Chondrocyte (in vitro differentiated cells): ENCODE measurements around the gene HRH1. TPM values are rescaled to one million over a fixed set of nuclear protein-coding genes. Genes with fewer than 3 reads are reported as not detected.

Source experiments
- DNase-seq: peaks from one replicate; pipeline ENCODE4 v3.0.0; 2021; ENCODE audit warnings: mixed read lengths, low spot score
- H3K27ac Mint-ChIP-seq: one replicate; pipeline ENCODE4 v1.8.0; 2021; ENCODE audit warnings: mild to moderate bottlenecking, moderate library complexity, mixed read lengths; ENCODE audit not compliant: unreplicated experiment
- H3K27me3 Mint-ChIP-seq: 2 replicates; pipeline ENCODE4 v1.8.0; 2021; ENCODE audit warnings: low read depth, mixed read lengths
- H3K36me3 Mint-ChIP-seq: 2 replicates; pipeline ENCODE4 v1.8.0; 2021; ENCODE audit warnings: low read depth, mixed read lengths
- H3K4me1 Mint-ChIP-seq: 2 replicates; pipeline ENCODE4 v1.8.0; 2021; ENCODE audit warnings: low read depth, mild to moderate bottlenecking, mixed read lengths
- H3K4me3 Mint-ChIP-seq: one replicate; pipeline ENCODE4 v1.8.0; 2021; ENCODE audit warnings: mild to moderate bottlenecking, moderate library complexity, mixed read lengths; ENCODE audit not compliant: unreplicated experiment
- H3K9me3 Mint-ChIP-seq: 2 replicates; pipeline ENCODE4 v1.8.0; 2021; ENCODE audit warnings: low read depth, mixed read lengths
- total RNA-seq: library from RNA; stranded (reverse); gene quantifications from 3 replicates; pipeline ENCODE4 v1.2.1, GENCODE V29; 2021
- TF ChIP-seq, protein P1 (sequence below): fragments of 200-600 bp; sonication (generic); IDR thresholded peaks from 2 replicates; pipeline ENCODE4 v1.5.0; 2021; ENCODE audit warnings: antibody characterized with exemption, mild to moderate bottlenecking, moderate library complexity

The HRH1 gene
- total RNA-seq, 1 donor from 2014 or later, result 30.1 TPM

DNA sequence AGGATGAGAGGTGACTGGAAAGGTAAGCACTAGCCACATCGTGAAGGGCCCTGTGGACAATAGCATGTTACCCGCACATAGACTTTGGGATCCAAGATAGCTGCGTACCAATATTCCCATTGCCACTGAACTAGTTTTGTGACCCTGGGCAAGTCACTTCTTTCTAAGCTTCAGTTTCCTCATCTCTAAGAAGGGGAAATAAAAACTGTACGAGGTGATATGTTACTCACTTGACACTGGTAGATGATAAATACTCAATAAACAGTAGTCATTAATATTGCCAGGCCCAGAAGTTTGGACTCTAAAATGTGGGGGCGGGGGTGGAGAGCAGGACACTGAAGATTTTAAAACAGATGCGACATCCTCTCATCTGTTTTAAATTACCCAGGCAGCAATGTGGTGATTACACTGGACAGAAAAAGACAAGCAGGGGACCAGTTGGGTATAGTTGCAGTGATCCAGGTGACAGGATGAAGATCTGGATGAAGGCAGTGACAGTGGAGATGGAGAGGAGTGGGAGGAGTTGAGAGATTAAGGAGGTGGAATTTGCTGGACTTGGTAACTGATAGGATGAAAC lies 120.4 kb downstream of the HRH1 start:
- Mint-ChIP-seq H3K4me1 (peaks cover 35% of the 10 kb centered on the region), H3K27ac (no peak overlapping the region), H3K36me3 (peaks cover 7% of the 10 kb centered on the region), H3K9me3 (no peaks in the 10 kb centered on the region), H3K27me3 (no peaks in the 10 kb centered on the region), H3K4me3 (no peak overlapping the region)
- TF ChIP-seq, protein P1, sequence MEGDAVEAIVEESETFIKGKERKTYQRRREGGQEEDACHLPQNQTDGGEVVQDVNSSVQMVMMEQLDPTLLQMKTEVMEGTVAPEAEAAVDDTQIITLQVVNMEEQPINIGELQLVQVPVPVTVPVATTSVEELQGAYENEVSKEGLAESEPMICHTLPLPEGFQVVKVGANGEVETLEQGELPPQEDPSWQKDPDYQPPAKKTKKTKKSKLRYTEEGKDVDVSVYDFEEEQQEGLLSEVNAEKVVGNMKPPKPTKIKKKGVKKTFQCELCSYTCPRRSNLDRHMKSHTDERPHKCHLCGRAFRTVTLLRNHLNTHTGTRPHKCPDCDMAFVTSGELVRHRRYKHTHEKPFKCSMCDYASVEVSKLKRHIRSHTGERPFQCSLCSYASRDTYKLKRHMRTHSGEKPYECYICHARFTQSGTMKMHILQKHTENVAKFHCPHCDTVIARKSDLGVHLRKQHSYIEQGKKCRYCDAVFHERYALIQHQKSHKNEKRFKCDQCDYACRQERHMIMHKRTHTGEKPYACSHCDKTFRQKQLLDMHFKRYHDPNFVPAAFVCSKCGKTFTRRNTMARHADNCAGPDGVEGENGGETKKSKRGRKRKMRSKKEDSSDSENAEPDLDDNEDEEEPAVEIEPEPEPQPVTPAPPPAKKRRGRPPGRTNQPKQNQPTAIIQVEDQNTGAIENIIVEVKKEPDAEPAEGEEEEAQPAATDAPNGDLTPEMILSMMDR, result no peak
- no peak for DNase-seq

DNA sequence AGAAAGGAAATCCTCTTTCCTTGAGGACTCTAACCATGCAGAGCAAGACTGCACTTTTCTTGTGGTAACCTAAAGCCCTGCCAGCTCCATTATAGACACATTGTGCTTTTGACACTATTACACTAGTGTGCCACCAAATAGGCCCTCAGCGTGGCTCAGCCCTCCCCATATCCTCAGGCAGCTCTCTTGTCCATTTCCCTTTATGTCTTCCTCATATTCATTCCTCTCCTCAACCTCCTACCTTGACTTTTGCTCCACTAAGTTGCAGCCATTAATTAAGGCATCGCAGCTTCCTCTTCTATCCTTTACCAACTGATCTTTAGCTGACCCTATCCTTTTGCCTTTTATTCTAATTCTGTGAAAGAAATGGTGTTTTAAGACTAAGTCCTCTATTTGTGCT lies 121.6 kb downstream of the HRH1 start:
- Mint-ChIP-seq H3K4me3 (no peak overlapping the region), H3K27me3 (no peaks in the 10 kb centered on the region), H3K9me3 (no peaks in the 10 kb centered on the region), H3K36me3 (peaks cover 7% of the 10 kb centered on the region), H3K27ac (no peak overlapping the region), H3K4me1 (peaks cover 35% of the 10 kb centered on the region)
- TF ChIP-seq, protein P1, result no peak
- DNase-seq, result no peak

DNA sequence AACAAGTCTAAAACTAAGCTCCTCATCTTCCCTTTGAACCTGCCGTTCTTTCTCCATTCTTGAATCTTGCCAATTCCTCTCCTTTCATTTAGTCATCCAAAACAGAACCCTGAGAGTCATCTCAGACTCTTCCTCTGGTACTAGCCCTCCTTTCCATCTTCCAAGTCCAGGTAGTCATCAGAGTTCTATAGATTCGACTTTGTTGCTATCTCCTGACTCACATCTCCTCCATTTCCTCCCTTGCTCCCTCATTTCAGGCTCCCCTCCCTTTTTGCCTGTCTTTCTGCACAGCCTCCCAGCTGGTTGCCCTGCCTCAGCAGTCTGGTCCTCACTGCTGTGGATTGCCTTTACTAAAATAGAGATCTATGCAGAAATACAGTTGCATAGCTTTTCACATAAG lies 122.6 kb downstream of the HRH1 start:
- Mint-ChIP-seq H3K4me3 (no peak overlapping the region), H3K27me3 (no peaks in the 10 kb centered on the region), H3K4me1 (peaks cover 31% of the 10 kb centered on the region), H3K36me3 (peaks cover 7% of the 10 kb centered on the region), H3K9me3 (no peaks in the 10 kb centered on the region), H3K27ac (no peak overlapping the region)
- no peak for DNase-seq
- TF ChIP-seq, protein P1, result no peak

DNA sequence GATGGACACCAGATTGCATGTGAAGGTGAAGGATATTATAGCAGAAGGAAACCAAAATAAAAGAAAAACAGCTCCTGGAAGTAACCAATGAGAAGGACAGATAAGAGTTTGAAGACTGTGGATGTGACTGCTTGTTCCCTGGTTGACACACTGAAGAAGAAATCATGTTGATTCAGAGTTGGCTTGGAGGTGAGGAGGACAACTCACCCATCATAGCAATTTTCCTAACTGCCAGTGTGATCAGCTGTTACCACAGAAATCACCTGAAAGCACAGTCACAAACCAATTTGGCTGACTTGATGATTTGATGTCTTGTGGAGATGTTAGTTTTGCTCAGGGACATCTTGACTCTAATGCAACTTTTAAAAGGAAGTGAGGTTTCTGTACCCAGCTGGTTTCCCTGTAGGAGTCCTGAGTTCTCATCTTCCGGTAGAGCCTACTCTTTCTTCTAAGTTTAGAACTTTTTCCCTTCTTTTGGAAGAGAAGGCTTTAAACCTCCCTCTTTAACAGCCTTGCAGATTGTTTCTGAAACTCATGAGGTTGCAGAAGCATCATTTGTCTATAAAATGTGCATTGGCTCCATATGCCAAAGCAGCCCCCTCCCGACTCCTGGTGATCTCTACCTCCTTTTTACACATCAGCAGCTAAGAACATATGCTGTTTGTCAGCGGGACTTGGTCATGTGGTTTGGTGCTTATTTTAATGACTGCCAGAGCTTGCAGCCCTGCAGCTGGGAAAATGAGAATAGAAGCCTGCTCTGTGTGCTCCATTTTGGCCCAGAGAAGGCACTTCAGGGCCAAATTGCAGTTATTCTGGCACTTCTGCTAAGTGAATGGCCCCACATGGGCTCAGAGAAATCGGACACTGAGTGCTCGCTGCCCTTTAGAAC lies 128.2 kb downstream of the HRH1 start:
- Mint-ChIP-seq H3K27ac (peak overlapping the region; percentile 65), H3K27me3 (no peaks in the 10 kb centered on the region), H3K36me3 (peaks cover 2% of the 10 kb centered on the region), H3K4me1 (peaks cover 29% of the 10 kb centered on the region), H3K4me3 (no peak overlapping the region), H3K9me3 (no peaks in the 10 kb centered on the region)
- TF ChIP-seq, protein P1, result no peak
- DNase-seq, result no peak

DNA sequence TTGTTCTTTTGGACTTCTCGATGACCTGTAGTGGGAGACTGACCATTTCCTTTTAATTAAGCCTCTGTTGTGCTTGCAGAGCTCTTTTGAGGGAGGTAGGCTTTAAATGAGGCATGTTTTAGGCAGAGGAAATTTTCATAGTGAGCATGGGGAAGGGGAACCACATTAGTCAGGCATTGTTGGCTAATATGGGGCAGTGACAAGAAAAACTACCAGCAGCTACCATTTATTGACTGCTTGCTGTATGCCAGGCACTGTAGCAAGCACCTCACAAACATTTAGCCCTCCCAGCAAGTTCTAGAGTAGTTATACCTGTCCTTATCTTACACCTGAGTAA lies 128.8 kb downstream of the HRH1 start:
- Mint-ChIP-seq H3K9me3 (no peaks in the 10 kb centered on the region), H3K4me3 (no peak overlapping the region), H3K27ac (no peak overlapping the region), H3K4me1 (peaks cover 35% of the 10 kb centered on the region), H3K27me3 (no peaks in the 10 kb centered on the region), H3K36me3 (peaks cover 2% of the 10 kb centered on the region)
- TF ChIP-seq, protein P1, result no peak
- no peak for DNase-seq
